Brain microvascular endothelial cell (primary cell): Measurements from ENCODE around the gene HHAT.

Source experiments
- DNase-seq: peaks from one replicate; pipeline ENCODE4 v3.0.0-alpha.2; 2020
- H3K27ac ChIP-seq: fragments of 250-450 bp; sonication (Bioruptor Pico); 2 replicates; pipeline ENCODE4 v1.5.1; 2020; ENCODE audit warnings: mild to moderate bottlenecking, moderate library complexity
- H3K27me3 ChIP-seq: fragments of 250-450 bp; sonication (Bioruptor Pico); replicated peaks from 2 replicates; pipeline ENCODE4 v1.5.1; 2020; ENCODE audit warnings: mild to moderate bottlenecking
- H3K36me3 ChIP-seq: fragments of 250-450 bp; sonication (Bioruptor Pico); replicated peaks from 2 replicates; pipeline ENCODE4 v1.5.1; 2020; ENCODE audit warnings: mild to moderate bottlenecking
- H3K4me3 ChIP-seq: 2 replicates; pipeline ENCODE4 v1.5.1; 2011; ENCODE audit warnings: low read depth, mild to moderate bottlenecking, control low read depth, low read length, moderate library complexity
- CTCF ChIP-seq: IDR thresholded peaks from 2 replicates; pipeline ENCODE4 v1.5.1; 2011; ENCODE audit warnings: low read depth, mild to moderate bottlenecking, moderate library complexity, low read length, control low read depth, inconsistent platforms; ENCODE audit errors: missing control alignments
- in situ Hi-C: cut with HindIII; loops from 2 replicates; pipeline ENCODE4 v1.10.0; 2017; ENCODE audit warnings: low sequenced_read_pairs, low pct_ligation_motif_present

The HHAT gene

GRCh38 chr1:210328746-210329503 is at the start of gene HHAT:
Gene HHAT, plus strand, starts transcription at chr1:210328902. Its CDS starts 20,074 bp downstream, at chr1:210348976.
- TF ChIP-seq CTCF = no peak
- Histone ChIP-seq H3K27me3 (peaks cover 9% of the 10 kb centered on the region), H3K27ac (no peak within 1 kb of the TSS), H3K4me3 (peak within 1 kb of the TSS; percentile 75), H3K36me3 (no peaks in the 10 kb centered on the region)
- in situ Hi-C loops = no loop called here
- DNase-seq = peak; percentile 27

GRCh38 chr1:210280221-210280620 is 48.5 kb upstream of the HHAT start:
- TF ChIP-seq CTCF = no peak
- Histone ChIP-seq H3K36me3 (no peaks in the 10 kb centered on the region), H3K27me3 (peaks cover 3% of the 10 kb centered on the region), H3K4me3 (no peak overlapping the region), H3K27ac (no peak overlapping the region)
- in situ Hi-C loops = no loop called here
- DNase-seq = no peak

GRCh38 chr1:210288116-210288515 is 40.6 kb upstream of the HHAT start:
- no peak for DNase-seq
- in situ Hi-C loops = no loop called here
- TF ChIP-seq CTCF = no peak
- no peak overlapping the region for H3K4me3 ChIP-seq
- H3K27me3 ChIP-seq = peaks cover 24% of the 10 kb centered on the region
- no peak overlapping the region for H3K27ac ChIP-seq
- H3K36me3 ChIP-seq = no peaks in the 10 kb centered on the region

DNA sequence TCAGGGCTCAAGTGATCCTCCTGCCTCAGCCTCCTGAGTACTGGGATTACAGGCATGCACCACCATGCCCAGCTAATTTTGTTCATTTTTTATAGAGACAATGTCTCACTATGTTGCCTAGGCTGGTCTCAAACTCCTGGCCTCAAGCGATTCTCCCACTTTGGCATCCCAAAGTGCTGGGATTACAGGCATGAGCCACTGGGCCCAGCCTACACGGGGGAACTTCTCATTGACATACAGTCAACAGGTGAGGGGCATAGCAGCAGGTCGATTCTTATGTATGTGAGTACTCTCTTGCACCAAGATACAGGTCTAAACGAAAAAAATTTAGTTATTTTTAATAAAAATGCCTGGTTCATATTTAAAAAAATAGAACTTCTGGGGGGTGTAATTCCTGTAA is 39.5 kb upstream of the HHAT start:
- DNase-seq = no peak
- H3K36me3 ChIP-seq = no peaks in the 10 kb centered on the region
- H3K4me3 ChIP-seq = no peak overlapping the region
- H3K27me3 ChIP-seq = peaks cover 24% of the 10 kb centered on the region
- H3K27ac ChIP-seq = no peak overlapping the region
- no peak for TF ChIP-seq CTCF
- in situ Hi-C loops = no loop called here

GRCh38 chr1:210291081-210291764 is 37.5 kb upstream of the HHAT start:
- Histone ChIP-seq H3K27me3 (peaks cover 19% of the 10 kb centered on the region), H3K36me3 (no peaks in the 10 kb centered on the region), H3K4me3 (no peak overlapping the region), H3K27ac (no peak overlapping the region)
- no peak for TF ChIP-seq CTCF
- in situ Hi-C loops = no loop called here
- no peak for DNase-seq
